ENCODE data around the gene TAF5L.

GRCh38 chr1:229620876-229621275, 5.0 kb downstream of the TAF5L start:
- no peak for TF ChIP-seq CTCF (conservative IDR thresholded peaks at IDR 0.05)
- TF ChIP-seq EZH2 (IDR thresholded peaks at IDR 0.05; ENCODE audit: low read depth), result no peak

Data from PC-9 (cell line).